SU-DHL-6 (cell line): ENCODE data around the gene RAB31.

Experiments used
- H2AFZ ChIP-seq: fragments of 200-600 bp; sonication (generic); 2 replicates; pipeline ENCODE4 v1.6.1; 2014; ENCODE audit warnings: low read depth, mild to moderate bottlenecking, moderate library complexity, mixed read lengths, antibody characterized with exemption, low read length; ENCODE audit not compliant: severe bottlenecking
- H3F3A ChIP-seq: fragments of 200-600 bp; shearing (Covaris generic); 2 replicates; pipeline ENCODE4 v1.6.0; 2016; ENCODE audit warnings: antibody characterized with exemption, mild to moderate bottlenecking; ENCODE audit not compliant: insufficient read depth
- H3K27ac ChIP-seq: fragments of 200-600 bp; sonication (generic); 2 replicates; pipeline ENCODE4 v1.5.1; 2016; ENCODE audit warnings: low read depth, mild to moderate bottlenecking, low read length, moderate library complexity, mixed read lengths
- H3K27me3 ChIP-seq: fragments of 200-600 bp; sonication (generic), shearing (Covaris generic); 2 replicates; pipeline ENCODE4 v1.6.0; 2014; ENCODE audit warnings: mild to moderate bottlenecking, low read length
- H3K36me3 ChIP-seq: fragments of 200-600 bp; sonication (generic); 2 replicates; pipeline ENCODE4 v1.6.1; 2014; ENCODE audit warnings: mild to moderate bottlenecking, low read length, mixed read lengths
- H3K4me2 ChIP-seq: fragments of 300-600, 200-600 bp; shearing (Covaris generic), sonication (generic); 2 replicates; pipeline ENCODE4 v1.6.0; 2014; ENCODE audit warnings: low read length, low read depth, mild to moderate bottlenecking; ENCODE audit not compliant: poor library complexity, severe bottlenecking
- H3K4me3 ChIP-seq: fragments of 200-600 bp; sonication (generic); 2 replicates; pipeline ENCODE4 v1.5.1; 2014; ENCODE audit warnings: antibody characterized with exemption, low read length, mild to moderate bottlenecking, mixed read lengths; ENCODE audit not compliant: insufficient read depth, poor library complexity, severe bottlenecking
- H3K79me2 ChIP-seq: fragments of 200-600 bp; sonication (generic); 2 replicates; pipeline ENCODE4 v1.6.1; 2014; ENCODE audit warnings: mild to moderate bottlenecking, low read length, moderate library complexity; ENCODE audit not compliant: insufficient read depth
- H3K9ac ChIP-seq: fragments of 200-600 bp; sonication (generic); 2 replicates; pipeline ENCODE4 v1.7.0; 2014; ENCODE audit warnings: mild to moderate bottlenecking, low read length
- H3K9me2 ChIP-seq: fragments of 200-600 bp; sonication (generic); replicated peaks from 2 replicates; pipeline ENCODE4 v1.6.1; 2014; ENCODE audit warnings: low read length; ENCODE audit not compliant: insufficient read depth
- H3K9me3 ChIP-seq: fragments of 200-600 bp; sonication (generic); 2 replicates; pipeline ENCODE4 v1.6.1; 2014; ENCODE audit warnings: low read length, mixed read lengths; ENCODE audit not compliant: insufficient read depth
- H4K20me1 ChIP-seq: fragments of 200-600 bp; sonication (generic); 2 replicates; pipeline ENCODE4 v1.6.1; 2014; ENCODE audit warnings: low read depth, mild to moderate bottlenecking, antibody characterized with exemption, low read length, moderate library complexity, mixed read lengths
- EZH2phosphoT487 ChIP-seq: fragments of 200-600 bp; sonication (generic), shearing (Covaris generic); conservative IDR thresholded peaks from 2 replicates; pipeline ENCODE4 v1.6.1; 2018; ENCODE audit warnings: mild to moderate bottlenecking, antibody characterized with exemption, low read length, moderate library complexity, mixed read lengths
- TF ChIP-seq, protein P1 (sequence below): fragments of 200-600 bp; sonication (generic); IDR thresholded peaks from one replicate; pipeline ENCODE4 v1.5.1; 2017; ENCODE audit warnings: antibody characterized with exemption, mild to moderate bottlenecking, low read length, moderate library complexity; ENCODE audit not compliant: insufficient read depth, poor library complexity, severe bottlenecking

The RAB31 gene

DNA sequence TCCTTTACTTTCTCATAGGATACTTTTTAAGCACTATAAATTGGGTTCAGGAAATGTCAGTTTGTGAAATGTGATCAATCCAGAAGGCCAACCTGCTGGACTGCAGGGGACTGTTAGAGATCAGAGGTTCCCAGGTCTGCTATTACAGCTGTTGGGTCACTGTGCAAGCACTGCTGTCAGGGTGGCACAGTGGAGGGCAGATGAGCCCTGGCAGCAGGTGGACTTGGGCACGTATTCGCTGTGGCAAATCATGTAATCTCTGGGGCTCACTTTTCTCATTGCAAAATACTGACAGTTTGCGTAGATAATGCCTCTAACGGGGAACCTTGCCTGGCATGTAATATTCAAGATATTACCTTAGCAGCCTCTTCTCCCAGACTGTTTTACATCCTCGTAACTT is 18.1 kb downstream of the RAB31 start:
- H3K9ac ChIP-seq, result no peak overlapping the region
- no peak overlapping the region for H2AFZ ChIP-seq
- no peaks in the 10 kb centered on the region for H3K79me2 ChIP-seq
- no peaks in the 10 kb centered on the region for H3K27me3 ChIP-seq
- no peaks in the 10 kb centered on the region for H3K9me2 ChIP-seq
- no peak overlapping the region for H3K27ac ChIP-seq
- H4K20me1 ChIP-seq, result no peaks in the 10 kb centered on the region
- H3K9me3 ChIP-seq, result no peaks in the 10 kb centered on the region
- H3K4me3 ChIP-seq, result no peak overlapping the region
- H3K36me3 ChIP-seq, result no peaks in the 10 kb centered on the region
- H3K4me2 ChIP-seq, result no peak overlapping the region
- TF ChIP-seq, protein P1, sequence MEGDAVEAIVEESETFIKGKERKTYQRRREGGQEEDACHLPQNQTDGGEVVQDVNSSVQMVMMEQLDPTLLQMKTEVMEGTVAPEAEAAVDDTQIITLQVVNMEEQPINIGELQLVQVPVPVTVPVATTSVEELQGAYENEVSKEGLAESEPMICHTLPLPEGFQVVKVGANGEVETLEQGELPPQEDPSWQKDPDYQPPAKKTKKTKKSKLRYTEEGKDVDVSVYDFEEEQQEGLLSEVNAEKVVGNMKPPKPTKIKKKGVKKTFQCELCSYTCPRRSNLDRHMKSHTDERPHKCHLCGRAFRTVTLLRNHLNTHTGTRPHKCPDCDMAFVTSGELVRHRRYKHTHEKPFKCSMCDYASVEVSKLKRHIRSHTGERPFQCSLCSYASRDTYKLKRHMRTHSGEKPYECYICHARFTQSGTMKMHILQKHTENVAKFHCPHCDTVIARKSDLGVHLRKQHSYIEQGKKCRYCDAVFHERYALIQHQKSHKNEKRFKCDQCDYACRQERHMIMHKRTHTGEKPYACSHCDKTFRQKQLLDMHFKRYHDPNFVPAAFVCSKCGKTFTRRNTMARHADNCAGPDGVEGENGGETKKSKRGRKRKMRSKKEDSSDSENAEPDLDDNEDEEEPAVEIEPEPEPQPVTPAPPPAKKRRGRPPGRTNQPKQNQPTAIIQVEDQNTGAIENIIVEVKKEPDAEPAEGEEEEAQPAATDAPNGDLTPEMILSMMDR, result no peak
- TF ChIP-seq EZH2phosphoT487, result no peak
- H3F3A ChIP-seq, result no peaks in the 10 kb centered on the region

DNA sequence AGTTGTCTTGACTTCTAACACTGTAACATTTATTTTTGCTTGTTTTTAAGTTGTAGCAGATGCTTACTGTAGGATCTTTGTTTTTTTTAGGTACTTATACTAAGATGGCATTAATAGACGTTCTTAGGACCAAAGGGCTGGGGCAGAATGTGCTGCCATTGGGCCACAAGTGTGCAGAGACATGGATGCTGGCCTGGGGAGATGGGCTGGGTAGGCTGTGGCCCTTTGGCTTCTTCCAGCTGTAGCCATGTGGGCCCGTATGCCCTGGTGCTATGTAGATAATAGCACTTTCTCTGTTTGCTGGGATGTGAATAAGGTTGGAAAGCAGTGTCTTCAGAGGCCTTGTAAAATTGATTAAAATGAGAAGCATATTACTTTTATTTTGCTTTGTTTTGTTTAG is 18.8 kb downstream of the RAB31 start:
- Histone ChIP-seq H3K27me3 (no peaks in the 10 kb centered on the region), H2AFZ (no peak overlapping the region), H3K9me2 (no peaks in the 10 kb centered on the region), H3K4me3 (no peak overlapping the region), H4K20me1 (no peaks in the 10 kb centered on the region), H3K4me2 (no peak overlapping the region), H3K79me2 (no peaks in the 10 kb centered on the region), H3K36me3 (no peaks in the 10 kb centered on the region), H3K9ac (no peak overlapping the region), H3K27ac (no peak overlapping the region), H3F3A (no peaks in the 10 kb centered on the region), H3K9me3 (no peaks in the 10 kb centered on the region)
- no peak for TF ChIP-seq EZH2phosphoT487
- TF ChIP-seq, protein P1, result no peak

DNA sequence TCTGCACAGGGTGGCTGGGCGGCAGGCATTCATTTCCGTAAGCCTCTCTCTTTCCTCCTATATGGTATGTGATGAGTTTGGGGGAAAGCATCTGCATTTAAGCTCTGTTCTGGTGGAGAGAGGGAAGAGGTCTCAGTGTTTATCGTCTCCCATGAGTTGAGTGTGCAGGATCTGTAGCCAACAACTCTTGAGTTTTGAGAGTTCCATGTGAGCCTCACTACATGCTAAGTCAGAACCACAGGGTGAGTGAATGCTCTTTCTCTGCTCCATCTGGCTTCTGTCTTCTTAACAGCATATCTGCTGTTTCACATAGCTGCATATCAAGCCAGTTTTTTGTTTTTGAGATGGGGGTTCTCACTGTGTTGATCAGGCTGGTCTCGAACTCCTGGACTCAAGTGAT is 22.7 kb downstream of the RAB31 start:
- Histone ChIP-seq H3K4me3 (no peak overlapping the region), H3F3A (no peaks in the 10 kb centered on the region), H3K9me2 (no peaks in the 10 kb centered on the region), H2AFZ (no peak overlapping the region), H3K27ac (no peak overlapping the region), H3K27me3 (no peaks in the 10 kb centered on the region), H3K36me3 (no peaks in the 10 kb centered on the region), H3K4me2 (no peak overlapping the region), H3K9ac (no peak overlapping the region), H3K79me2 (no peaks in the 10 kb centered on the region), H3K9me3 (no peaks in the 10 kb centered on the region), H4K20me1 (no peaks in the 10 kb centered on the region)
- no peak for TF ChIP-seq EZH2phosphoT487
- TF ChIP-seq, protein P1, result no peak

DNA sequence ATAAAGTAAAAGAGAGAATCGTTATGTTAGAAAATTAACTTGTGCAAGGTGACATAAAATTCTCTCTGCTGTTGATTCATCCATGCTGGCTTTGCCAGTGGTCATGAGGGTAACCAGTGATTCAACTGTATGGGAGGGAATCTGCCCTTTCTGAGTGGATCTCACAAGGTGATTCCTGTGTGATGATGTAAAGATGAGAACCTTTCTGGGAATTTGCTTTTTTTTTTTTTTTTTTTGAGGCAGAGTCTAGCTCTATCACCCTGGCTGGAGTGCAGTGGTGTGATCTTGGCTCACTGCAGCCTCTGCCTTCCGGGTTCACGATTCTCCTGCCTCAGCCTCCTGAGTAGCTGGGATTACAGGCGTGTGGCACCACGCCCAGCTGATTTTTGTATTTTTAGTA is 23.3 kb downstream of the RAB31 start:
- H3K27ac ChIP-seq, result no peak overlapping the region
- no peaks in the 10 kb centered on the region for H3K36me3 ChIP-seq
- no peaks in the 10 kb centered on the region for H3K9me2 ChIP-seq
- H3F3A ChIP-seq, result no peaks in the 10 kb centered on the region
- H3K4me2 ChIP-seq, result no peak overlapping the region
- TF ChIP-seq EZH2phosphoT487, result no peak
- TF ChIP-seq, protein P1, result no peak
- H3K79me2 ChIP-seq, result no peaks in the 10 kb centered on the region
- no peaks in the 10 kb centered on the region for H4K20me1 ChIP-seq
- no peaks in the 10 kb centered on the region for H3K9me3 ChIP-seq
- no peak overlapping the region for H3K9ac ChIP-seq
- H3K27me3 ChIP-seq, result no peaks in the 10 kb centered on the region
- H2AFZ ChIP-seq, result no peak overlapping the region
- no peak overlapping the region for H3K4me3 ChIP-seq
